Activated naive CD4-positive, alpha-beta T cell treated with anti-CD3 and anti-CD28 coated beads, Interleukin-2, amount 50 U/mL, for 24 hours (primary cell): ENCODE measurements around the gene PTPN13.

Experiments
- H3K27ac Mint-ChIP-seq: one replicate; pipeline ENCODE4 v1.8.0; 2021; ENCODE audit warnings: mild to moderate bottlenecking, mixed read lengths
- H3K27me3 Mint-ChIP-seq: one replicate; pipeline ENCODE4 v1.8.0; 2021; ENCODE audit warnings: mixed read lengths
- H3K36me3 Mint-ChIP-seq: one replicate; pipeline ENCODE4 v1.8.0; 2021; ENCODE audit warnings: mixed read lengths
- H3K4me1 Mint-ChIP-seq: one replicate; pipeline ENCODE4 v1.8.0; 2021; ENCODE audit warnings: mixed read lengths
- H3K4me3 Mint-ChIP-seq: one replicate; pipeline ENCODE4 v1.8.0; 2021; ENCODE audit warnings: mild to moderate bottlenecking, mixed read lengths
- H3K9me3 Mint-ChIP-seq: one replicate; pipeline ENCODE4 v1.8.0; 2021; ENCODE audit warnings: mixed read lengths

The PTPN13 gene

DNA sequence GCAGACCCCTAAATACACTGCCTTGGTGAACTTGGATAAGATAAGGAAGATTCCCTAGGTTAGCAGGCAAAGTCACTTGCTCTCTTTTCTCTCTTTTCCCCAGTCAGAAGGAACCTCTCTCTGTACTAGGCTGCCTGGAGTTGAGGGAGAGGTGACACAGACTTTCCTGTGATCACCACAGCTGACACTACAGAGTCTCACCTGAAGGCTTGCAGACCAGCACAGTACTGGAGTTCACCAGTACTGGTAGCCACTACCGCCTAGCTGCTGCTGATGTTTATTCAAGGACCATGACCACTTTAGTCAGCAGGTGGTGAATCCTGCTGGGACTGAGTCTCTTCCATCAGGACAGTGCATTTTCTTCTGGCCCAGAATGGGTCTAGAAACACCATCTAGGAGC is 63.3 kb downstream of the PTPN13 start:
- H3K27me3 Mint-ChIP-seq: no peaks in the 10 kb centered on the region
- H3K4me1 Mint-ChIP-seq: no peaks in the 10 kb centered on the region
- no peak overlapping the region for H3K27ac Mint-ChIP-seq
- H3K9me3 Mint-ChIP-seq: peaks cover 11% of the 10 kb centered on the region
- peaks cover 3% of the 10 kb centered on the region for H3K36me3 Mint-ChIP-seq
- no peak overlapping the region for H3K4me3 Mint-ChIP-seq

DNA sequence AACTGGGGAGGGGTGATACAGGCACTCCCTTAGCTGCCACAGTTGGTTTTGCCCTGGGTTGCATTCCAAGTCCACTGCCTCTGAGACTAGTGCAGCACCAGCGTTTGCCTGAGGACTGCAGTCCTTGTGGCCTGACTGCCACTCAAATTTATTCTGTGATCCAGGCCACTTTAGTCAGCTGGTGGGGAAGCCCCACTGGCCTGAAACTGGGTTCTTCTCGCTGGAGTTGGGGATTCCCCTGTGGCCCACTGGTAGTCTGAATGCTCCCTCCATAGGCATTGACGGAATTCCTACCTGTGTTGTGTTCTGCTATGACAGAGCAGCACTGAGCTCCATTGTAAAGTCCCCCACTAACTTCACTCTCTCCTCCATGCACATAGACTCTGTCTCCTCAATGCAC is 63.8 kb downstream of the PTPN13 start:
- Mint-ChIP-seq H3K9me3 (peaks cover 6% of the 10 kb centered on the region), H3K27me3 (no peaks in the 10 kb centered on the region), H3K4me3 (no peak overlapping the region), H3K27ac (no peak overlapping the region), H3K4me1 (no peaks in the 10 kb centered on the region), H3K36me3 (peaks cover 1% of the 10 kb centered on the region)

DNA sequence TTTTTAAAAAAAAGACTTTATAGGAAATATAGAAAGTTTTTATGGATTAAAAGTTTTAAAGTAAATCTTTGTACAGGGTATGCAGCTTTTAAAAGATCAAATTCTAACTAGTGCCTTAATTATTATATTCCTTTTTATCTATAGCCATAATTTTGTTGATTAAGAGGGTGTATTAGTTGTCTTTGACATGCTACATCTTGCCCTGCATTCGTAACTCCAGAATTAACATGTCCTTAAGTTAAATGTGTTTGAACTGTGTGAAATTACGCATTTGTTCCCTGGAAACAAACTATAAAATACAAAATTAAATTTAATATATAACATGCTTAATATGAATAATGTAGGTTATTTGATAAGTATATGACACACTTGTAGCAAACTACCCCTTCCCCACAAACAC is 66.3 kb downstream of the PTPN13 start:
- Mint-ChIP-seq H3K27me3 (no peaks in the 10 kb centered on the region), H3K4me3 (no peak overlapping the region)

DNA sequence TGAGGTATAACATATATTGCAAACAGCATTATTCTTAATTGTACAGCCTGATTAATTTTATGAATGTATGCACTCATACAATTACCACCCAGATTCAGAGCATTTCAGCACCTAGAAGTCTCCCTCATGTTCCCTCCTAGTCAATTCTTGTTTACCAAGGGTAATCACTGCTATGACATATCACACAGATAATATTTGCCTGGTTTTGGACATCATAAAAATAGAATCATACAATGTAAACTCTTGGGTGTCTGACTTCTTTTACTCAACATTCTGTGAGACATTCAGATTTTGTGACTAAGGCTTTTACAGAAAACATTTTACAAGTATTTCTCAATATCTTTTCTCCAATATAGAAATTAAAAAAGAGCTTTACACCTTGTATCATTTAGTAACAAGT is 66.9 kb downstream of the PTPN13 start:
- H3K4me1 Mint-ChIP-seq: no peaks in the 10 kb centered on the region
- no peak overlapping the region for H3K4me3 Mint-ChIP-seq
- H3K36me3 Mint-ChIP-seq: no peaks in the 10 kb centered on the region
- peaks cover under 1% of the 10 kb centered on the region for H3K9me3 Mint-ChIP-seq
- no peak overlapping the region for H3K27ac Mint-ChIP-seq
- no peaks in the 10 kb centered on the region for H3K27me3 Mint-ChIP-seq

More for the DNA sequence above, 66.3 kb downstream of the PTPN13 start:
- peaks cover 1% of the 10 kb centered on the region for H3K36me3 Mint-ChIP-seq
- no peaks in the 10 kb centered on the region for H3K4me1 Mint-ChIP-seq
- H3K9me3 Mint-ChIP-seq: peaks cover 5% of the 10 kb centered on the region
- no peak overlapping the region for H3K27ac Mint-ChIP-seq

DNA sequence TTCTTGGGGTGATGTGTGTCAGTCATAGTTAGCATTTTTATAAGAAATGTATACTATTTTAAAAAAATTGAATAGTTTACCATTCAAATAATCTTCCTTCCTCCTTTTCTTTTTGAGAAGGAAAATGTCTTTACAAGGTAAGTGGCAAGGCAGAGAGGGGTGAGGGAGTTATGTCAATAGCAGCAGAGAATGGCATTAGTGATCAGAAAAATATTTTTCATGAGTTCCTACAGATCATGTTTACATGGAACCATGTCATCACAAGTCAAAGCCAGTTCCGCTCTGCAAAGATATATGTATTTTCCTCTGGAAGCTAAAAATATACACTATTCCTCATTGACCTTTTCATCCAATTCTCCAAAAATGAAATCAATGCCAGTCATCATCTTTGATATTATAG is 67.3 kb downstream of the PTPN13 start:
- no peak overlapping the region for H3K27ac Mint-ChIP-seq
- no peaks in the 10 kb centered on the region for H3K27me3 Mint-ChIP-seq
- no peaks in the 10 kb centered on the region for H3K4me1 Mint-ChIP-seq
- no peak overlapping the region for H3K4me3 Mint-ChIP-seq
- H3K36me3 Mint-ChIP-seq: no peaks in the 10 kb centered on the region
- no peaks in the 10 kb centered on the region for H3K9me3 Mint-ChIP-seq

DNA sequence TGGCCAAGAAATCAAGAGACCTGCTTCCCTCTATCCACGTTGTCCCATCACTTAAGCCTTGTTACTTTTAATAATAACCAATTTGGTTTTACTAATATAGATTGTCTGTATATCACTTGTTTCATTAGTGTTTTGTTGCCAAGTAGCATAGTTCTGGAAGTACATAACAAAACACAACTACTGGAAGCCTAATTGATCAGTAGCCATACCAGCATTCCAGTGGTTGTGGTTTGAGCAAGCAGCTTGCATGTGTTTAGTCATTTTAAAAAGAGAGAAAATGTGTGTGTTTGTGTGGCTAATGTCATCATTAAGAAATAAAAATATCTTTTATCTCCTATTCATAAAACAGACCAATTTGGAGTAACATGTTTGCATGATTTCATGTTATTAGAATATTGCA is 70.8 kb downstream of the PTPN13 start:
- Mint-ChIP-seq H3K27me3 (peaks cover 2% of the 10 kb centered on the region), H3K4me1 (no peaks in the 10 kb centered on the region), H3K4me3 (no peak overlapping the region), H3K27ac (no peak overlapping the region), H3K9me3 (no peaks in the 10 kb centered on the region), H3K36me3 (no peaks in the 10 kb centered on the region)

DNA sequence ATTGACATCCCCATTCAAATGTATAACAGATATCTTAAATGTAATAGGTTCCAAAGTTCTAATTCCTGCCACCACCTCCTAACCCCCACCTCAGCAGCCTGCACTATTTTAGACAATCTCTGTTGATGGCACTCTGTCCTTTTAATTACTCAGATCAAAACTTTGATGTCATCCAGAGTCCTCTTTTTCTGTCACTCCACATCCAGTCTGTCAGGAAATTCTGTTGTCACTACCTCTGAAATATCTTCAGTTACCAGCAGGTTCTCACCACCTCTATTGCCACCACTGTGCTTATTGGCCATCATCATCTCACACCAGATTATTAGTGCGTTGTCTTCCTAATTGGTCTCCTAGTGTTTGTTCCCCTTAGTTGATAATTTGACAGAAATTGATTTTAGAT is 76.2 kb downstream of the PTPN13 start:
- no peak overlapping the region for H3K4me3 Mint-ChIP-seq
- no peaks in the 10 kb centered on the region for H3K9me3 Mint-ChIP-seq
- H3K27me3 Mint-ChIP-seq: peaks cover 2% of the 10 kb centered on the region
- H3K27ac Mint-ChIP-seq: no peak overlapping the region
- H3K4me1 Mint-ChIP-seq: no peaks in the 10 kb centered on the region
- no peaks in the 10 kb centered on the region for H3K36me3 Mint-ChIP-seq

DNA sequence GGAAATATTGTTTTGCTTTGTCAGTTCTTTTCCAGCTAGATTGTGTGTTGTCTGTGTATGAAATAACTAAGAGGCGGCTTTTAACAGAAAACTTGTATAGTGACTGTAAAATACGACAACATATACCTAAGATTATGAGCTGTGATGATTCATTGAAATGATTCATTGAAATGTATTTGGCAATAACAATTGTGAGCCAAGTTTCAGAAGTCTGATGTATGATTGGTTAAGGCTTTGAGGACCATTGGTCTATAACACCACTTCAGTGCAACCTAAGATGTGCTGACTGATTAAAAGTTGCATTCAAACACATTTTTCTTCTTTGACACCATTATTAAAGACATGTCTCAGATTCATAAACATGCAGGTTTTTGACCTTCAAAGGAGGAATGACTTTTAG is 76.6 kb downstream of the PTPN13 start:
- Mint-ChIP-seq H3K4me1 (no peaks in the 10 kb centered on the region), H3K4me3 (no peak overlapping the region), H3K27ac (no peak overlapping the region), H3K9me3 (no peaks in the 10 kb centered on the region), H3K27me3 (peaks cover 2% of the 10 kb centered on the region), H3K36me3 (no peaks in the 10 kb centered on the region)

DNA sequence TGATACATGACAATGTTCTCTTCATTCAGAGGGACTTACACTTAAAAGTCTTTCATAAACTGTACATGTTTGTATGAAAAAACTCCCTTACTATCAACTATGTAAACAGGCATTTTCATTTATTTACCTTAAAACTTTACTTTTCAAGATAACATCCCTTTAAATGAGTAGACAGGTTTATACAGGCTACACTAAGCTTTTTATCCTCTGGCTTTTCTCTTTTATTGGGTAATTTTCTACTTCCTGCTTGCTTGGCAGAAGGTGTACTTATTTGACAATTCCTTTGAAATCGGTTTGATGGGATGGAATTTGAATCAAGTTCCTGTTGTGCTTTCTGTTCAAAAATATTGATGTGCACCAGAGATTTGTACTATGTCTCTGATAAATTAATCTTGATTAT is 81.4 kb downstream of the PTPN13 start:
- no peaks in the 10 kb centered on the region for H3K36me3 Mint-ChIP-seq
- no peaks in the 10 kb centered on the region for H3K4me1 Mint-ChIP-seq
- H3K27me3 Mint-ChIP-seq: no peaks in the 10 kb centered on the region
- H3K9me3 Mint-ChIP-seq: no peaks in the 10 kb centered on the region
- H3K27ac Mint-ChIP-seq: no peak overlapping the region
- H3K4me3 Mint-ChIP-seq: no peak overlapping the region

DNA sequence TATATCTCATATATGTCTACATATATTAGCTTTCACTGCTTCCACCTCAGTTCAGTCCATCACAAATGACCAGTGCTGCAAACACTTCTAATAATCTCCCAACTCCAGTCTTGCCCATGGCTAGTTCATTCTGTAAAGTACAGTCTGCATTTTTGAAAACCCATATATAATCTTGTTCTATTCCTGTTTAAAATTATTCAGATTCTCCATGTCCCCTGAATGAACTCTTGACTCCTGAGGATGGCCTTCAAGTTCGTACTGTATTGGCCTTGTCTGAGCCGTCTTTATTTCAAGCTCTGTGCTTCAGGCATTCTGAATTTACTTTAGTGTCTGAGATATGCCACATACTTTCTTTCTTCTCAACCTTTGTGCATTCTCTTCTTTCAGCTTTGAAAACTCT is 84.7 kb downstream of the PTPN13 start:
- Mint-ChIP-seq H3K4me1 (no peaks in the 10 kb centered on the region), H3K27me3 (no peaks in the 10 kb centered on the region), H3K27ac (no peak overlapping the region), H3K4me3 (no peak overlapping the region), H3K36me3 (no peaks in the 10 kb centered on the region), H3K9me3 (no peaks in the 10 kb centered on the region)

DNA sequence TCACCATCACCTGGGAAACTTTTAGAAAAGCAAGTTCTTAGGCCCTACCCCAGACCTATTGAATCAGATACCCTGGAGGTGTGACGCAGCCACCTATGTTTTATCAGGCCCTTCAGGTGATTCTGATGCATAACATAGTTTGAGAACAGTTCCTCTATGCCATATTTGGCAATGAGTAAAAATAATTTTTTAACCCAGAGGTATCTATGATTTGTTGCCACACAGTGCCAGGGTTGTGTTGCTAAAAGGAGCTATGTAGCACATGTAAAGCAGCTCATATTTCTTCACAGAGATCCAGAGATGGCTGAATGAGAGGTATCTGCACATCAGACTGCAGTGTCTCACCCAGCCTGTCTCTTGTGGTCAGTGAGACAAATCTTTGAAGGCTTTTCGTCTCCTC is 85.3 kb downstream of the PTPN13 start:
- Mint-ChIP-seq H3K27me3 (no peaks in the 10 kb centered on the region), H3K9me3 (no peaks in the 10 kb centered on the region), H3K27ac (no peak overlapping the region), H3K36me3 (no peaks in the 10 kb centered on the region), H3K4me3 (no peak overlapping the region), H3K4me1 (no peaks in the 10 kb centered on the region)

DNA sequence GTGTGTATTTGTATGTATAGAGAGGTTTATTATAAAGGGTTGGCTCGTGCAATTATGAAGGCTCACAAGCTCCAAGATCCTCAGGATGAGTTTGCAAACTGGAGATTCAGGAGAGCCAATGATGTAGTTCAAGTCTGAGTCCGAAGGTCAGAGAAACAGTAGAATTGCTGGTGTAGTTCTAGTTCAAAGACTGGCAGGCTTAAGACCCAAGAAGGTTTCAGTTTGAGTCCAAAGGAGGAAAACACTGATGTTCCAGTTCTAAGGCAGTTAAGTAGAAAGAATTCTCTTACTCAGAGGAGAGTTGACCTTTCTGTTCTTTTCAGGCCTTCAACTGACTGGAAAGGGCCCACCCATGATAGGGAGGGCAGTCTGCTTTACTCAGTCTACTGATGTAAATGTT is 89.1 kb downstream of the PTPN13 start:
- Mint-ChIP-seq H3K9me3 (no peaks in the 10 kb centered on the region), H3K4me3 (no peak overlapping the region), H3K36me3 (no peaks in the 10 kb centered on the region), H3K4me1 (no peaks in the 10 kb centered on the region), H3K27ac (no peak overlapping the region), H3K27me3 (no peaks in the 10 kb centered on the region)

DNA sequence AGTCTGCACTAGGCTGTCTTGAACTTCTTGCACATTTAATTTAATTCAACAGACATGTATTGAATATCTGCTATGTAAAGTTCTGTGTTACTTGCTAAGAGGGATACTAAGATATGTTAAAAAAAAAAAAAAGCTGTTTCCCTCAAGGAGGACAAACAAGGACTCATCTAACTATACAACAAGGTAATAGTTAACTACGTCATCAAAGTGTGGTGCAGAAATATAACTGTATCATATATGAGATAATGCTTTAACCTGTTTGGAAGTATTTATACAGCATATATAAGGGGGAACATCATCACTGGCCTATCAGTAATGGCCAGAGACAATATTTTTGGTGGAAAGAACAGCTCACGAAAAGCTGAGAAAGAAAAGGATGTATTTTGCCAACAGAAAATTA is 89.9 kb downstream of the PTPN13 start:
- no peak overlapping the region for H3K27ac Mint-ChIP-seq
- H3K4me3 Mint-ChIP-seq: no peak overlapping the region
- no peaks in the 10 kb centered on the region for H3K36me3 Mint-ChIP-seq
- H3K9me3 Mint-ChIP-seq: no peaks in the 10 kb centered on the region
- no peaks in the 10 kb centered on the region for H3K27me3 Mint-ChIP-seq
- H3K4me1 Mint-ChIP-seq: no peaks in the 10 kb centered on the region

DNA sequence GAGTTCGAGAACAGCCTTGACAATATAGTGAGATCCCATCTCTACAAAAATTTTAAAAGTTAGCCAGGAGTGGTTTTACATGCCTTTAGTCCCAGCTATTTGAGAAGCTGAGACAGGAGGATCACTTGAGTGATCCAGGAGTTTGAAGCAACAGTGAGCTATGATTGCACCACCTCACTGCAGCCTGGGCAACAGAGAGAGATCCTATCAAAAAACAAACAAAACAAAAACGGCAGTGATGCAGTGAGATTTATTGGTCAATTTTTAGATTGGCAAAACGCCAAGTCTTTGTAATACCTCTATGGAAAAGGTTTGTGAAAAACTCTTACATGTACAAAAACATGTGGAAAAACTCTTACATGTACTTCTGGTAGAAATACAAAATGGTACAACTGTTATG is 91.3 kb downstream of the PTPN13 start:
- H3K27me3 Mint-ChIP-seq: no peaks in the 10 kb centered on the region
- H3K9me3 Mint-ChIP-seq: no peaks in the 10 kb centered on the region
- no peak overlapping the region for H3K4me3 Mint-ChIP-seq
- H3K4me1 Mint-ChIP-seq: no peaks in the 10 kb centered on the region
- H3K36me3 Mint-ChIP-seq: no peaks in the 10 kb centered on the region
- no peak overlapping the region for H3K27ac Mint-ChIP-seq

DNA sequence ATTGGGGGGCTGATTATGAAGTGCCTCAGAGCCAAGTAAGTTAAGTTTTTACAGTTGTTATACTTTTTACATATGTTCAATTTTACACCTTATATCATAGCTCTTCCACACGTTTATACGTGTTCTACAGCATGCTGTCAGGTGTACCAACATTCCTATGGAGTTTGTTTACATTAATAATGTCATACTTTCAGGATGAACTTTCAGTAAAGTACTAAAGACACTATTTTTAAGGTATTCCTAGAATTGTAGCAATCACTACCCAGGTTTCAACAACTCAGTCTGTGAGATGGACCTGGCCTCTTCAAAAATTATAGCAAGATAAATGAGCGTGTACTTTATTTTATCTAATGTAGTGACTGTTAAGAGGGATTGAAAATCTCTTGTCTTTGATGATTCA is 92.6 kb downstream of the PTPN13 start:
- Mint-ChIP-seq H3K27ac (no peak overlapping the region), H3K36me3 (no peaks in the 10 kb centered on the region), H3K27me3 (no peaks in the 10 kb centered on the region), H3K9me3 (no peaks in the 10 kb centered on the region), H3K4me1 (no peaks in the 10 kb centered on the region), H3K4me3 (no peak overlapping the region)

DNA sequence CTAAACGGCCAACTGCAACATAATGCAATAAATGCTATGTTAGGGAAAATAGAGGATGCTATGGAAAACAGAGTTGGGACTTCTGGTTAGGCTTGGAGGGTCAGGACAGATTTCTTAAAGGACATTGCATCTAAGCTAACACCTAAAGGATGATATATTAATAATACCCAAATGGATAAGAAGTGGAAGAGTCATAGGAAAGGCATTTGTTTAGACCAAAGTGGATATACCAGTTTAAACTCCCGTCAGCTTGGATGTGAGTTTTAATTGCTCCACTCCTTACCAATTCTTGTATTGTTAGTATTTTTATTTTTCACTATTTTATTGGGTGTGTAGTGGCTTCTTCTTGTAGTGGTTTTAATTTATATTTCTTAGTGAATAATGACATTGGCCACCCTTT is 93.9 kb downstream of the PTPN13 start:
- Mint-ChIP-seq H3K27me3 (no peaks in the 10 kb centered on the region), H3K27ac (no peak overlapping the region), H3K36me3 (no peaks in the 10 kb centered on the region), H3K4me1 (no peaks in the 10 kb centered on the region), H3K4me3 (no peak overlapping the region), H3K9me3 (no peaks in the 10 kb centered on the region)

DNA sequence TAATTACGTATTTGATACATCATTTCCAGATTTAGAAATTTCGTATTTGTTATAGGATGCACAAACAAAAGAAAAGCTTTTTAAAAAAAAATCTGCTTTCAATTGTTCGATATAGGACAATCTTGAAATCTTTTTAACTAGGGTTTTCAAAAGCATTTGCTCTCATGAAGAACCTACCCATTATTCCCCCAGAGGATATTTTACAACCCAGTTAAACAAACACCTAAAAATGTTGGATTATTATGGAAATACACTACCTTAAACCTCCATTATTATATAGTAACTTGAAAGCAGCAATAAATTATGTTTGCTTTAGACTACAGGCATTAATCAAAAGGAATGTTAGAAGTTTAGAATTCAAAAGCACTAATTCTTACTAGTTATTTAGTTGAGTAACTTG is 110.5 kb downstream of the PTPN13 start:
- no peaks in the 10 kb centered on the region for H3K27me3 Mint-ChIP-seq
- H3K36me3 Mint-ChIP-seq: no peaks in the 10 kb centered on the region
- no peak overlapping the region for H3K4me3 Mint-ChIP-seq
- no peaks in the 10 kb centered on the region for H3K9me3 Mint-ChIP-seq
- H3K27ac Mint-ChIP-seq: no peak overlapping the region
- H3K4me1 Mint-ChIP-seq: no peaks in the 10 kb centered on the region
